Measurements from ENCODE around the gene CACNA1G.

DNA sequence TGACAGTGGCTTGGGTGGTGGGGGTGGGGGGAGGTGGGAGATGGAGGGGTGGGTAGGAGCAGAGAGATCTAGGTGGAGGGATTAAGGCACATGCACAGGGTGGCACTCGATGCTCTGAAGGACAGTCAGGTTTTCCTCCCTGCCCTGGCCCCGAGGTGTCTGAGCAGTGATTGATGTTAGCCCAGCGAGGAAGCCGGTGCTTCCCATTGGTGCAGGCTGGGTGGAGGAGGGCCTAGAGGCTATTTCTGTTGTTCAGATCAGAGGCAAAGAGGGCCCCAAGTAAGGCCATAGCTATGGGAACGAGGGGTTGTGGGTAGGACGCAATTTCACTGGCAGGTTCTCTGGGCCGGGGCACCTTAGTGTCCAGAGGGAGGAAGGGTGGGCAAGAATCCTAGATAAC lies 23.1 kb downstream of the CACNA1G start:
- TF ChIP-seq POLR2A (IDR thresholded peaks at IDR 0.05) (no peak), CTCF (IDR thresholded peaks at IDR 0.05) (no peak), POLR2AphosphoS5 (IDR thresholded peaks at IDR 0.05) (no peak)

Measured in breast epithelium (tissue), 3 donors.